HG03565 (cell line): ENCODE data around the gene SLC39A12.

Experiments used
- ATAC-seq: cut with Tn5 transposase; IDR thresholded peaks from one replicate; pipeline ENCODE4 v1.9.1; 2021; ENCODE audit warnings: mild to moderate bottlenecking, moderate library complexity; ENCODE audit not compliant: unreplicated experiment

SLC39A12 gene

DNA sequence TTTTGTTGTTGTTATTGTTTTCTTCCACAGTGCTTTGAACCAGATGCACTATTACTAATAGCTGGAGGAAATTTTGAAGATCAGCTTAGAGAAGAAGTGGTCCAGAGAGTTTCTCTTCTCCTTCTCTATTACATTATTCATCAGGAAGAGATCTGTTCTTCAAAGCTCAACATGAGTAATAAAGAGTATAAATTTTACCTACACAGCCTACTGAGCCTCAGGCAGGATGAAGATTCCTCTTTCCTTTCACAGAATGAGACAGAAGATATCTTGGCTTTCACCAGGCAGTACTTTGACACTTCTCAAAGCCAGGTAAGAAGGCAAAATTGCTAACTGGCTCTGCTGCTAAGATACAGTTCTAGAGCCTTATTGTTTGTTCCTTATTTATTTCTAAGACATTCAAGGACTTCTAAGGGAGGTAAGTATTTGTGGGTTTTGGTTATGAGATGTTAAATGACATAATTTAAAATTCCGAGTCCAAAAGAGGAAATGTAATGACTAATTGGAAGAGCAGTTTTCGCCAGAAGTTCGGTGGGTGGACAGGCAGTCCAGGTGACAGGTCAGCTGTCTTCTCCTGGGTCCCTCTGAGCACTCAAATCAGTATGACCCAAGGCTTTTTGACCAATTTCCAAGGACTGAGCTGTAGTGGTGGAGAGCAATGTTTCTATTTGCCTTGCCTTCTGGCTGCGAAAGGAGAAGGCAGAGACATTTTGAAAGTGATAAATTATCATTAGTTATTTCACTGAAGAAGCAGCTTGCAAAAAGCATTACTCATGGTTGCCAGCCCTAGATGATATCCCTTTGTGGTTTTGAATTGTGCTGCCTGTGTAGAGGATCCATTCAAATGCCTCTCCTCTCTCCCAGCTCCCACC is 10.1 kb downstream of the SLC39A12 start:
- no peak for ATAC-seq

GRCh38 chr10:17963431-17963830 is 11.7 kb downstream of the SLC39A12 start:
- ATAC-seq: no peak

DNA sequence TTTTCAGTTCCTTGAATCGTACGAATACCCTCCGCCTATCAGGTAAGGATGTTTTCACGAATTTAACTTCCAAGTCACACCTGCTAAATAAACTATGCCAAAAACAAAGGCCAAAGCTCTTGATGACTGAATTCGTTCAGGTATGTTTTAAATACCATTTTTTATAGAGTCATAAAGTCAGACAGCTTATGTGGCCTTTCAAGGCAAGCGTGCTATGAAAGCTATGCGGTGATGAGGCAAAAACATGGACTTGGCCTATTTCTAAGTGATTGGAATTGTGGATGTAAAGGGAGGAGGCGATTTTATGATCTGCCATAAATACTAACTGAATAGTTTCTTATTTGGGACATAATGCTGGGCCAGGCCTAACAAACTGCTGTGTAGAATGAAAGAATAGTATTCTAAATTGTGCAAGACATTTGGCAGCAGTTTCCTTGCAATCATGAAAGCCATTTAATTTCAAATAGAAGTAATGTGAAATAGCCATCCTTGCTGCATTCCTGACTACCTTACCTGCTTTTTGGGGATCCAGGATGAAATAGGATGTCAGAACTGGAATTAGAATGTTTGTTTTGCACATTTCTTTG is 14.0 kb downstream of the SLC39A12 start:
- ATAC-seq: no peak

GRCh38 chr10:17974505-17974904 is 22.8 kb downstream of the SLC39A12 start:
- ATAC-seq: no peak

DNA sequence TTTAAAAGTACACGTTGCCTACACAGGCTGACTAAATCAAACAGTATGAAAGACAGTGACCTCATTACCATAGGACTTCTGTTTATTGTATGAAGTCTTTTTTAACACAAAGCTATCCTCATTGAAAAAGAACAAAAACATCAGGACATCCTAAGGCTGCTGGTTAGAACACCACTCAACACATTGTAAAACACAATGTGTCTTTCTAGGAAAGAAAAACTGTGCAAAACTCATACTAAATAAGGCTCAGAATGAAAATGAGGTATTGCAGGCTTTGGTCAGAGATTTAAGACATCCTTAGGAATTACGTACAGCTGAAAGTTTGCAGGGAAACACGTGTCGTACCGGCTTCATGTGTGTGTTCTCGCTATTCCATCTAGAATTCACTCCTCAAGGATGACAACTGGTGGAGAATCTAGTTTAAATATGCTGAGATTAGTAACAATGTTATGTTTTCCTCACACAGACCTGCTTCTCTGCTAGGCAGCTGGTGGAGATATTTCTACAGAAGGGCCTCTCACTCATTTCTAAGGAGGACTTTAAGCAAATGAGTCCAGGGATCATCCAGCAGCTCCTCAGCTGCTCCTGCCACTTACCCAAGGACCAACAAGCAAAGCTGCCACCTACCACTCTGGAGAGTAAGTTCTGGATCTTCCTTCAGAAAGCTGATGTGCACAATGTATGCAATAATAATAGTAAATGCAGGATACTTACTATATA is 29.3 kb downstream of the SLC39A12 start:
- ATAC-seq: no peak

DNA sequence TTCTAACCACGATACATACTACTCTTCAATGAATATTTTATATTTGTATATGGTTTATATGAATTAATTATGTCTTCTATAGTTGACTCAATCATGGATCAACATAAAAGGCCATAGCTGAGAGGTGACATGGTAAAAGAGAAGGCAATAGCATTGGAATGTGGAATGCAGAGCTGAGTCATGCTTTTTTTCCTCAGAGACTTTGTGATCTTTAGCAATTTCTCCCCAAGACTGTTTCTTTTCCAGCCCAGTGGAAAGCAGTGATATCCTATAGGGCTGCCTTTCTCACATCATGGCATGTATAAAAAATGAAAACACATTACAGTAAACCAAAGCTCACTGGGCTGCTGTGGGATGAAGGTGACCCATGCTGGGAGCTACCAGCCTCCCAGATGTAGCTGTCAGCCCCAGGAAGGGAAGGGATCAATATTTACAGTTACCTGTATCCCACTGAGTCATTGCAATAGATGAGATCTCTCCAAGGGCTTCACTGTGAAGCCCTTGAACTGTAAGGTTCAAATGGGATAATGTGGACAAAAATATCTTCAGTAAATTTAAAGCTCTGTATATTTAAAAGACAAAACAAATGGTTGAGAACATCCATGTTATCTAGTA is 30.2 kb downstream of the SLC39A12 start:
- ATAC-seq: no peak

DNA sequence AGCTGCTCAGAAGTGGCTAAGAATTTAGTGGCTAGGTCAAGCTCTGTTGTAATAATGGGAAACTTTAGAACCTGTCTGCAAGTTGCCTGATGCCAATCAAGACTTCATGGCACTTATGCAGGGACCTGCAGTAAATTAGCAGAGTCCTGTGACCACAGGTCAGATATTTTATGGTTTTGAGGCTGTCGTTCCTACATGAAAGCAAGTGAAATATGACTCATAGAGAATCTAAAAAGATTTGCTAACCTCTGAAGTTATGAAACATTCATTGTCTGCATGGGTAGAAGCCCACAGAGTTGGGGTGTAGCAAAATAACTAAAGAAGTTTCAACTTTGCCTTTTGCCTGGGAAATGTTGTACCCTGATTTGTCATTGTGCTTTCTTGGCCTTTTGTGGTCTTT is 32.3 kb downstream of the SLC39A12 start:
- peak; percentile 96 for ATAC-seq

DNA sequence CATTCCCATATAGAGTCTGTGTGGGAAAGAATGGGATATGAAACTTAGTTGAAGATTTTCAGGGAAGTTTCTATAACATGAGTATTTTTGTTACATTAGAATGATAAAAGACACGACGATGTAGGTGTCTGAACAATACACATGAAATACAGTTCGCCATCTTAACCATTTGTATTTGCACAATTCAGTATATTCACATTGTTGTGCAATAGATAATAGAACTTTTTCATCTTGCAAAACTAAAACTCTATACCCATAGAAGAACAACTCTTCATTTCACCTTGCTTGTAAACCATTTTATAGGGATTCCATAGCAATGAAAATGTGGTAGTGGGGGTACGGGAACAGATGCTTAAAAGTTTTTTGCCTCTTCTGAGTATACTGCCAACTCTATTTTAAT is 32.8 kb downstream of the SLC39A12 start:
- no peak for ATAC-seq

- ATAC-seq: peak; percentile 88
Observed at GRCh38 chr10:17989908-17990767, 38.4 kb downstream of the SLC39A12 start.

GRCh38 chr10:17992266-17992665 is 40.5 kb downstream of the SLC39A12 start:
- no peak for ATAC-seq

DNA sequence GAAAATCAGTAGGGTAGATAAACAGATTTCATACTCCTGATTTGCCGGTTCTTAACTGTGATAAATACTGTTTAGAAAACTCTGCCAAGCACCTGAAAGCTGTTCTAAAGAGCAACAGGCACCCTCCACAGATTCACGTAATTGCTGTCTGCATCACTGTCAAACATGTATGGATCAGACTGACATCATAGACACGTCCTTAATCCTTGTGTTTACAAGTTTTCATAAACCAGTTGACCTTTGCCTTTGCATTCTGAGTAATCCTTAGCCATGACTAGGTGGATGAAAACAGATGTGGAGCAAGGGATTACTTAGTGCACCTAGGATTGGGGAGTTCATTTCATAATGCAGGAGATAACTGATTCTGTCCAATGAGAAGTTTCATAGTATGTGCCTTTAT is 41.6 kb downstream of the SLC39A12 start:
- no peak for ATAC-seq

DNA sequence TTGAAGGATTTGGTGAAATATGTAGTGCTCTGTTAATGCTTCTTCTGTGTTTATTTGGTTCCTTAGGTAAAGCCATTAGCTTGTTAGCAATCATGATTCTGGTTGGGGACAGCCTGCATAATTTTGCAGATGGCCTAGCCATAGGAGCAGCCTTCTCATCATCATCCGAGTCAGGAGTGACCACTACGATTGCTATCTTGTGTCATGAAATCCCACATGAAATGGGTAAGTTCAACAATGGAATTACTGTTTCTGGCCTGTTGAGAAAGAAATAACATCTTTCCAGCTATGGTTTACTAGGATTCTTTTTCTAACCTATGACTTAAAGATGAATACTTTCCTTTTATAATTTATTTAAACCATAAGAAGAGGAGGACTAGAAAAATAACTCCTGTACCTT is 48.9 kb downstream of the SLC39A12 start:
- no peak for ATAC-seq

- ATAC-seq: no peak
Observed at GRCh38 chr10:18005445-18005780, 53.7 kb downstream of the SLC39A12 start.

DNA sequence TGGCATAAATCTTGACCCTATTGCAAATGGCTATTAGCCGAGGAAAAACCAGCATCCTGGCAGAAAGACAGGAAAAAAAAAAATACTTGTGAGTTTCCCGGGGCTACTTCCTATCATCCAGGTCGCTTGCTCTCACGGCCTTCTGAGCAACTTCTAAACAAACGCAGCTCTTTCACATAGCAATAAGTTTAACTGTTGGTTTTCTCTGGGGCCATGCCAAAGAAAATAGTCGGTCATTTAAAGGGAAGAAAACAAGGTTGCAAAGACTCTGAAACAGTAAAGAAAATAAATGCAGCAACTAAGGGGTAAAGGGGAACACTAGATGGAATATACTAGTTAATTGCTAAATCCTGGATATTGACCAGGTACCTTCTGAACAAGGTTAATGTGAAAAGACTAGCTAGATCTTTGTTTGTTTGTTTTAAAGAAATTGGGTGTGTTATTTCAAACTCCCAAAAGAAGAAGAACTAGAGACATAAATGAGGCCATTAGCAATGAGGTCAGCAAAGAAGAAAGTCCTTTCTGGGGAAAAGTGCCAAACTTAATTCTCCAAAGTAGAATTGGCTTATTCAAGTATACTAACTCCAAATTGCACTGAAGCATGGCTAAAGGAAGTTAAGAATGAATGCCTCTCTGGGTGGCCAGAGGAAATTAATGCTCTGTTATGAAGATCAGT is 54.2 kb downstream of the SLC39A12 start:
- ATAC-seq: no peak

DNA sequence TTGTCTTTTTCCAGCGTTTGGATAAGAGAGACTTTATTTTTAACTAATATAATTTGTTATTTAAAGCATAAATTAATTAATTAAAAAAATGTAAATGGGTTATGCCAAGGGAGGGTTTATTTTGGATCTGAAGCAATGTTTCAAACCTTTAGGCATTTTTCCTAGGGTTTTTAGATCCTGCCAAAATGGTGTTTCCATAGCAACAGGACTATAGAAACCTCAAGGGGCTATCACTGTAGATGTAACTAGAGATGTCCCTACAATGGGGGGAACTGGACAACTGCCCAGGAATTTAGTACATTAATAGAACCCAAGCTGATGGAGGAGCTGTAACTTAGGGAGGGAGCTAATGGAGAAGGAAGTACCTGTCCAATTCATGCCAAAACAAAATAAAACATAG is 57.3 kb downstream of the SLC39A12 start:
- ATAC-seq: no peak

DNA sequence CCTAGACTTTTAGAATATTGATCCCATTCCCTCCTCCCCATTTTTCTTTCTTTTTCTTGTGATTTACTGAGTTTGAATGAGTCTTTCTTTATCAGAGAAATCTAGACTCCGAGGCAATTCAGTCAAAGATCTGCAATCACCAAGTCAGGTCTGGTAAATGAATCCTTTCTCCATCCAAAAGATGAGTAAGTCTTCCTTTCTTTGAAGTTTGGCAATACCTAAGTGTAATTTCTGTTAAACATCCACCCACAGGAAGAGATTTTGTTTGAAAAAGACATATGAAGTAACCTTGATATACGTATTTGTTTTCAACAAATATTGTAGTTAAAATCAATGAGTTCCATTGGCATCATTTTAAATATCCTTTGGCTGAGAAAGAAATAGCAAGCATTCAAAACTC is 58.3 kb downstream of the SLC39A12 start:
- no peak for ATAC-seq

DNA sequence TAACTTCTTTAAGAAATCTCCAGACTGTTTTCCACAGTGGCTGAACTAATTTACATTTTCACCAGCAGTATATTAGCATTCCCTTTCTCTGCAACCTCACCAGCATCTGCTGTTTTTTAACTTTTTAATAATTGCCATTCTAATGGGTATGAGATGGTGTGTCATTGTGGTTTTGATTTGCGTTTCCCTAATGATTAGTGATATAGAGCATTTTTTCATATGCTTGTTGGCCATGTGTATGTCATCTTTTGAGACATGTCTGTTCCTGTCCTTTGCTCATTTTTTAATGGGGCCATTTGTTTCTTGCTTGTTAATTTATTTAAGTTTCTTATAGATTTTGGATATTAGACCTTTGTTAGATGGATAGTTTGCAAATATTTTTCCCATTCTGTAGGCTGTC is 68.8 kb downstream of the SLC39A12 start:
- ATAC-seq: no peak

DNA sequence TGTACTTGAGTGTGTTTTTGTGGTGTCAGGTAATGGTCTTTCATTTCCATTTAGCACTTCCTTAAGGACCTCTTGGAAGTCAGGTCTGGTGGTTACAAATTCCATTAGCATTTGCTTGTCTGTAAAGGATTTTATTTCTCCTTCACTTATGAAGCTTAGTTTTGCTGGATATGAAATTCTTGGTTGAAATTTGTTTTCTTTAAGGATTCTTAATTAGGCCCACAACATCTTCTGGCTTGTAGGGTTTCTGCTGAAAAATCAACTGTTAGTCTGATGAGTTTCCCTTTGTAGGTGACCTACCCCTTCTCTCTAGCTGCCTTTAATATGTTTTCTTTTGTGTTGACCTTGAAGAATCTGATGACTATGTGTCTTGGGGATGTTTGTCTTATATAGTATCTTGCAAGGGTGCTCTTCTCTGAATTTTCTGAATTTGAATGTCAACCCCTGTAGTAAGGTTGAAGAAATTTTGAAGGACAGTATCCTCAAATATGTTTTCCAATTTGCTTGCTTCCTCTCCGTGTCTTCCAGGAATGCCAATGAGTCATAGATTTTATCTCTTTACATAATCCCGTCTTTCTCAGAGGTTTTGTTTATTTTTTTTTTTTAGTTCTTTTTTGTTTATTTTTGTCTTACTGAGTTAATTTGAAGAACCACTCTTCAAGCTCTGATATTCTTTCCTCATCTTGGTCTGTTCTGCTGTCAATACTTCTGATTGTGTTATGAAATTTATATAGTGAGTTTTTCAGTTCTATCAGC is 70.2 kb downstream of the SLC39A12 start:
- ATAC-seq: no peak
